IPS-NIHi7 (cell line): ENCODE data around the gene ARHGAP45.

ENCODE experiments used
- DNase-seq: peaks from one replicate; pipeline ENCODE4 v3.0.0; 2012; ENCODE audit warnings: mixed read lengths; ENCODE audit errors: extremely low spot score

ARHGAP45 gene

GRCh38 chr19:1085676-1086442 is 18.9 kb downstream of the ARHGAP45 start:
- no peak for DNase-seq

GRCh38 chr19:1086613-1087012 is 19.6 kb downstream of the ARHGAP45 start:
- DNase-seq: no peak

DNA sequence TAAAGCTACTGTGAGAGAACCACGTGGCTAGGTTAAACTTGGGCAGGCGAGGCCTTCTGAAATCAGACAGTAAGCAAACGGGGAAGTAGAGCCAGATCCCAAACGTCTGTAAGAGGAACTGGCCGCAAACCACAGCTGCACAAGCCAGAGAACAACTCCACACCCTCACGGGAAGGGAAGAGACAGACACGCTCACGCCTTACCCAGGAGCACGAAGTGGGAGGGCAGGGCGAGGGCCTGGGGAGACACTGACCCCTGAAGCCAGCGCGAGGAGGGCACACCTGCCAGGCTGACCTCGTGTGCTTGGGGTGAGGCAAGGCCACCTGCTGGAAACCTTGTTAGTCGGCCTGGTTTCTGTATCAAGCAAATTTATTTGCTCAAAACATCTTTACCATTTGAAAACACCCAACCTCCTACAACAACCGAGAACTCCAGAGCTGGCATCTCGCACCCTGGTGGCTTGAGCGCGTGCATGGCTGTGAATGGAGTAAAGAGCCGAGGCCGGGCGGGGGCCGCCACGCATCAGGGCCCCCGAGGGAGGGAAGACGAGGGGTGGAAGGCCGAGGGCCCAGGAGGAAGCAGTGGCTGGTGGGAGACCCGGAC is 20.9 kb downstream of the ARHGAP45 start:
- no peak for DNase-seq

DNA sequence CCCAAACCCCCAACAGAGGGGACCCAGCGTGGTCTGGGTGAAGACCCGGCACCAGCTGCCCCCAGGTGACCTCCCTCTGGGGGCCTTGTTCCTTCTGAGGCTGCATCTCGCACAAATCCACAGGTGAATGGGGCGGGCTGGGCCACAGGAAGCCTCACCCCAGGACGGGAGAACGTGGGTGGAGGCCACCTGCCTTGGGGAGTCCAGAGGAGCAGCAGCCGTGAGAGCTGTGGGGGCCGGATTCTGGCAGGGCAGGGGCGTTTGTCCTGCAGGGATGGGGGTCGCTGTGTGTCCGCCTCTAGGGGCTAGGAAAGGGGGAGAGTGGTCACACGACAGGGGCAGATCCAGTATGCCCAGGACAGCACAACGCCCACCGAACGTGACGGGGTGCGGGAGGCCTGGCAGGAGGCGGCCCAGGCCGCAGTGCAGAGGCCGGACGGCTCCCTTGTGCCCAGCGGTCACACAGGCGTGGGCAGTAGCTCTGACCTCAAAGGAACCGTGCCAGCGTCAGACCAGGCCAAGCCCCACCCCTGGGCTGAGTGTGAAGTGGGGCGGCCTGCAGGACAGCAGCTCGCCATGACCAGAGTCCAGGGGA is 21.5 kb downstream of the ARHGAP45 start:
- DNase-seq: no peak

DNA sequence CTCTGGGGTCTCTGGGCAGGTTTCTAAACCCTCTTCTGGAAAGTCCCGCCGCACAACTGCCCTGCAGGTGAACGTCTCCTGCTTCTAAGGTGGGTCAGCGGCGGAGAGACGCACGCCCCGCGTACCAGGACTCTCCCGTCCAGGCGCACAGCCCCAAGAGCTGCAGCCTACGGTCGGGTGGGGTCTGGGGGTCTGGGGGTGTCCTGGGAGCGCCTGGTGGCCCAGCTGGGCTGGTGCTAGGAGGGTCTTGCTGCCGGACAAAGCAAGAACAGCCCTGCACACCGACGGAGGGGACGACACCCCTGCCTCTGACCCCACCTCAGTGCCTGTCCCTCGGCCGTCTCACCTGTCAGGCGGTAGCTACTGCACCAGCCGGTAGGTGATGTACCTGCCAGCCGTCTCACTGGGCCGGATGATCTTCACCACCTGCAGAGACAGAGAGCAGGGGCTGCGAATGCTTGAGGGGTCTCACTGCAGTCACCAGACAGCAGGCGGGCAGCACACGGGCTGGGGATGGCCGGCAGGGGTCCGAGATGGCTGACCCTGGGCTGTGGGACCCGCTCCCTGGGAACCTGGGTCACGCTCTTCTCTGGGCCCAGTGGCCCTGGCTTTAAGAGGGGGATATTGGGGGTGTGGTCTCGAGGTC is 22.3 kb downstream of the ARHGAP45 start:
- DNase-seq: no peak

- no peak for DNase-seq
These were observed 22.9 kb downstream of the ARHGAP45 start for GRCh38 chr19:1089891-1090290.

GRCh38 chr19:1090731-1091543 is 24.0 kb downstream of the ARHGAP45 start:
- no peak for DNase-seq

GRCh38 chr19:1091544-1092175 is 24.7 kb downstream of the ARHGAP45 start:
- DNase-seq: no peak

GRCh38 chr19:1093330-1093729 is 26.4 kb downstream of the ARHGAP45 start:
- no peak for DNase-seq

DNA sequence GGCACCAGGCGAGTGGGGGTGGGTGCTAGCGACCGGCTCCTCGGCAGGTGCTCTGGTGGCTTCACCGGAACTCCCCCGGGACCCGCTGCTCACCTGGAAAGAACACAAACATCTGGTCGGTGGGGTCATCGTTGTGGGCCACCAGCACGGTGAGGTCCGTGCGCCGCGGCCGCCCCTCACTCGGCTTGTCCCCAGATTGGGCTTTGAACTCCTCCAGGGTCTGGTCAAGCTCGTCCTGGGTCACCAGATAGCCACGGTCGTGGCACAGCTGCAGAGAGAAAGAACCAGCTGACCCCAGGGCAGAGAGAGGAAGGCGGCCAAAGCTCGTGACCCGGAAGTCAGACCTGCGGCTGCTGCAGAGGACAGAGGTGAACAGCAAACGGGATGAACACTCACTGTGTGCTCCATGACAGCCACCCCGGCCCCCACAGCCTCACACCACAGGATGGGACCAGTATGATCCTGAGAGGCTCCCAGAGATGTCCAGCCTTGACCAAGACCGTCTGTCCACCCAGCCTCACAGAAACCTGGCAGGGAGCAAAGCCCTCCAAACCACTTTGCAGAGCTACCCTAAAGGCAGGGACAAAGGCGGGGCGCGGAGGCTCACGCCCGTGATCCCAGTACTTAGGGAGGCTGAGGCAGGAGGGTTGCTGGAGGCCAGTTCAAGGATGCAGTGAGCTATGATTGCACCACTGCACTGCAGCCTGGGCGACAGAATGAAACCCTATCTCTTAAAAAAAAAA is 27.0 kb downstream of the ARHGAP45 start:
- no peak for DNase-seq

DNA sequence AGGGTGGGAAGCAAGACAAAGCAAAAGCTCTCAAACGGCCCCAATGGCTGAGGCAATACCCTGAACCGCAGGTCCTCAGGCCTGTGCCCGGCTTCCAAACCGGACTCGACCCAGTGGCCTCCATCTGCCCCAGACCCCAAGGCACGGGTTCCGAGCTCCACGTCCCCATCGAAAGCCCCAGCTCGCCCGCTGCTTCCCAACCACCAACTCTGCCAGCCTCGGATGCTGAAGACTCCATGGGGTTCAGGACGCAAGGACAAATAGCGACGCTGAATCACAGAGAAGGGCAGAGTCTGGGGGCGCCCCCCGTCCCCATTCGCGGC is 27.6 kb downstream of the ARHGAP45 start:
- no peak for DNase-seq

DNA sequence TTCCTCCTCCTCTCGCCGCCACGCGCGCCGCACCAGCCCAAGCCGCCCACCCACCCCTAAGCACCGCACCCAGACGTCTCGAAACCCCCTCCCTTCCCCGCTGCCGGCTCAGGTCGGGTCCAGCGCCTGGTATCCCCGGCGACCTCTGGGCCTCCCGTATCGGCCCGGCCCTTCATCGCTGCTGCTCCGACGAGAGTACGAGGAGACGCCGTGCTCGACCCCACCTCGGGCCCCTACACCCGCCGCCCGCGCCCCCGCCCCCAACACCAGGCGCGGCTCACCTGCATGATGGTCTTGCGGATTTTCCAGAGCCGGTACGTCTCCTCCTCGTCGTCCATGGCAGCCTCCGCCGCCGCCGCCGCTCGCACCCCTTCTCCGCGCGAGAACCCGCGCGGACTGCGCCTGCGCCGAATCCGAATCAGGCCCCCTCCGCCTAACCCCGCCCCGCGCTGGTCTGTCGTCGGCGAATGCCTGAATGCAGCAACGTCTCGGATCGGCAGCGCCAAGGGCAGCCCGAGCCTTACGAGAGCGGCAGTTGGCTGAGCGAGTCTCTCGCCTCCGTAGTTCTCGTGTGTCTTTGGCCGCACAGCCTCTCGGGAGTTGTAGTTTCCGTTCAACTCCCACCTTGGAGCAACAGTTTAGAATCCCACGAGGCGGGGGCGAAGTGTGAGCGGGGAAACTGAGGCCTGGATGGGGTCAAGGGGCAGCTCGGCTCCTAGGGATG is 28.2 kb downstream of the ARHGAP45 start, which contains the start of gene POLR2E:
Gene POLR2E, minus strand, starts transcription at position 398 of the 724 bp plus-strand sequence. Its CDS starts 60 bp downstream, at position 338.
- DNase-seq: peak; percentile 99

GRCh38 chr19:1097810-1098176 is 30.8 kb downstream of the ARHGAP45 start:
- DNase-seq: no peak

GRCh38 chr19:1098177-1099051 is 31.4 kb downstream of the ARHGAP45 start:
- no peak for DNase-seq

DNA sequence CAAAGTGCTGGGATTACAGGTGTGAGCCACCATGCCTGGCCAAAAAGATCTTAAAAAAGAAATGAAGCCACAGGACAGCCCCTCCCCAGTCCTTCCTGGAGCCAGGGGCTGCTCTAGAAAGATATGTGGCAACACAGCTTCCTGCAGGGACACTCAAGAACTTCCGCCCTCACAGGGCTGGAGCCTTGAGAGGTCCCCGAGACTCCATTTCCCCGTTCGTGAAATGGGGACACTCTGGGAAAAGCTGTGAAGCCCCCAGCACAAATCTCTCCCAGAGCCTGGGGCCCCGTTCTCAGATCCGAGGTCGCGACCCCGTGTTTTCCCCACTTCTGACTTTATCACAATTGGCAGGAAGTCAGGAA is 34.4 kb downstream of the ARHGAP45 start:
- no peak for DNase-seq

GRCh38 chr19:1102407-1103131 is 35.6 kb downstream of the ARHGAP45 start:
- no peak for DNase-seq

DNA sequence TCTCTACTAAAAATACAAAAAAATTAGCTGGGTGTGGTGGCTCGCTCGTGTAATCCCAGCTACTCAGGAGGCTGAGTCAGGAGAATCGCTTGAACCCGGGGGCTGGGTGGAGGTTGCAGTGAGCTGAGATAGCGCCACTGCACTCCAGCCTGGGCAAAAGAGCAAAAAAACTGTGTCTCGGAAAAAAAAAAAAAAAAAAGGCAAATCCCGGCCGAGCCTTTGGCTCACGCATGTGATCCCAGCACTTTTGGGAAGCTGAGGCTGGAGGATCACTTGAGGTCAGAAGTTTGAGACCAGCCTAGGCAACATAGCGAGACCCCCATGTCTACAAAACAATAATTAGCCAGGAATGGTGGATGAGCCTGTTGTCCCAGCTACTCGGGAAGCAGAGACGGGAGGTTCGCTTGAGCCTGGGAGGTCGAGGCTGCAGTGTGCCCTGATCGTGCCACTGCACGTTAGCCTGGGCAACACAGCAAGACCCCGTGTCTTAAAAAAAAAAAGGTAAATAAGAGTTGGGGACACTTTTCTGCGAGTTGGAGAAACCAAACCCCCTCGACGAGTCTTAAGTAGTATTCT is 36.3 kb downstream of the ARHGAP45 start:
- no peak for DNase-seq

DNA sequence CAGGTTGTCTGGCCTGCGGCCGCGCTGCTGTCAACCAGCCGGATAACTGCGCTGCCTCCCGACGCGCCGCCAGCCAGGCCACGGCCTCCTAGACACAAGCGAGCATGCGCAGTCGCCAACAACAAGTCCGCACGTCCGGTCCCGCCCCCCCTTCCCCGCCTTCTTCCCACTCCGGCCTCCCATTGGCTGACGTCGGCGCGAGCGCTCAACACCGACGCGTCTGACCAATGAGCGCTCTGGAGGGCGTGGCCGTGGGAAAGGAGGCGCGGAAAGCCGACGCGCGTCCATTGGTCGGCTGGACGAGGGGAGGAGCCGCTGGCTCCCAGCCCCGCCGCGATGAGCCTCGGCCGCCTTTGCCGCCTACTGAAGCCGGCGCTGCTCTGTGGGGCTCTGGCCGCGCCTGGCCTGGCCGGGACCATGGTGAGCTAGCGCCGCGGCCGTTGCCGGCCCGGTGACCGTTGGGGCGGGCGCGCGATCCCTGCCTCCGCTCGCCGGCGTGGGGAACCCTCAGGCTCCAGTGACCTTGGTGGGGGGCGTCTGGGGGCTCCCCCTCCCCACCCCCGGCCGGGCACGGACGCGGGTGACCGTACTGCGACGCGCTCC is 36.8 kb downstream of the ARHGAP45 start, which contains the start of gene GPX4:
Gene GPX4, plus strand, starts transcription at position 287 of the 603 bp plus-strand sequence. Its CDS starts 50 bp downstream, at position 337.
- peak; percentile 97 for DNase-seq
